NOMO-1 treated with DMSO at 0.1 percent for 48 hours (cell line): Measurements from ENCODE around the gene ISYNA1.

ENCODE experiments used
- DNase-seq: peaks from one replicate; lab custom pipeline; 2025; ENCODE audit not compliant: unreplicated experiment; lab: John Stamatoyannopoulos, UW

ISYNA1 gene

GRCh38 chr19:18468517-18468916, 30.6 kb upstream of the ISYNA1 start:
- DNase-seq, result no peak

- no peak for DNase-seq
Measured at GRCh38 chr19:18467978-18468377, 30.0 kb upstream of the ISYNA1 start.

GRCh38 chr19:18466354-18466753, 28.4 kb upstream of the ISYNA1 start:
- DNase-seq, result no peak

- no peak for DNase-seq
Measured at GRCh38 chr19:18465964-18466339, 28.0 kb upstream of the ISYNA1 start.

GRCh38 chr19:18465214-18465963, 27.5 kb upstream of the ISYNA1 start:
- no peak for DNase-seq

- DNase-seq, result no peak
Measured at GRCh38 chr19:18464646-18465045, 26.7 kb upstream of the ISYNA1 start.

GRCh38 chr19:18461471-18461870, 23.5 kb upstream of the ISYNA1 start:
- no peak for DNase-seq

- no peak for DNase-seq
Measured at GRCh38 chr19:18460900-18461299, 23.0 kb upstream of the ISYNA1 start.

GRCh38 chr19:18457483-18458331, 19.8 kb upstream of the ISYNA1 start:
- DNase-seq, result no peak

GRCh38 chr19:18456974-18457373, 19.0 kb upstream of the ISYNA1 start:
- DNase-seq, result no peak

- no peak for DNase-seq
Measured at GRCh38 chr19:18456279-18456678, 18.3 kb upstream of the ISYNA1 start.

GRCh38 chr19:18453269-18454024, 15.5 kb upstream of the ISYNA1 start:
- no peak for DNase-seq

- DNase-seq, result no peak
Measured at GRCh38 chr19:18452386-18452785, 14.5 kb upstream of the ISYNA1 start.

GRCh38 chr19:18450931-18451836, 13.3 kb upstream of the ISYNA1 start:
- peak; percentile 58 for DNase-seq

- DNase-seq, result no peak
Measured at GRCh38 chr19:18450021-18450930, 12.3 kb upstream of the ISYNA1 start.

GRCh38 chr19:18449552-18449951, 11.6 kb upstream of the ISYNA1 start:
- DNase-seq, result no peak

- no peak for DNase-seq
Measured at GRCh38 chr19:18446811-18447359, 9.0 kb upstream of the ISYNA1 start.

- no peak for DNase-seq
Measured at GRCh38 chr19:18446145-18446810, 8.3 kb upstream of the ISYNA1 start.
